ENCODE data around the gene CLOCK. TPM values are rescaled to one million over a fixed set of nuclear protein-coding genes. Genes with fewer than 3 reads are reported as not detected.

The CLOCK gene
- total and polyA plus RNA-seq, 2 of the 13 experiments (the other 11 are each of a cell fraction or from before 2014, with no cell fraction given), result 8.8 to 13.5 TPM

- peak; percentile 88 for TF ChIP-seq ZNF639 (CRISPR knock-in tag; conservative IDR thresholded peaks at IDR 0.05)
- no peak for TF ChIP-seq GRHL1 (CRISPR knock-in tag; conservative IDR thresholded peaks at IDR 0.05)
- TF ChIP-seq ZNF800 (CRISPR knock-in tag; IDR thresholded peaks at IDR 0.05), result peak; percentile 68; the same call in 1 of the 2 replicates
- peak; percentile 47; the same call in 1 of the 2 replicates for TF ChIP-seq FOXJ3 (CRISPR knock-in tag; IDR thresholded peaks at IDR 0.05; ENCODE audit: borderline replicate concordance)
- TF ChIP-seq BRD4 (CRISPR knock-in tag; IDR thresholded peaks at IDR 0.05), result no peak
- no peak for TF ChIP-seq SMYD3 (CRISPR knock-in tag; IDR thresholded peaks at IDR 0.05)
- 0 out of 2 replicates have a peak, but pooled peaks have one; percentile 51 for TF ChIP-seq HOXD1 (CRISPR knock-in tag; IDR thresholded peaks at IDR 0.05)
- no peak for TF ChIP-seq ZNF317 (CRISPR knock-in tag; IDR thresholded peaks at IDR 0.05)
- 0 out of 2 replicates have a peak, but pooled peaks have one; percentile 13 for TF ChIP-seq MAX (IDR thresholded peaks at IDR 0.05)
- TF ChIP-seq RAD21 (CRISPR knock-in tag; IDR thresholded peaks at IDR 0.05), result peak; percentile 61; the same call in 1 of the 2 replicates
- TF ChIP-seq ZNF670 (CRISPR knock-in tag; IDR thresholded peaks at IDR 0.05; ENCODE audit: borderline replicate concordance), result peak; percentile 78
- TF ChIP-seq AGO2 (optimal IDR thresholded peaks at IDR 0.05; ENCODE audit: low read depth, low read length), result peak; percentile 60
- peak; percentile 53; the same call in 1 of the 2 replicates for TF ChIP-seq HMG20B (CRISPR knock-in tag; conservative IDR thresholded peaks at IDR 0.05)
- TF ChIP-seq NR2F1 (CRISPR knock-in tag; IDR thresholded peaks at IDR 0.05), result no peak
- TF ChIP-seq HMGXB4 (CRISPR knock-in tag; IDR thresholded peaks at IDR 0.05; ENCODE audit: borderline replicate concordance in 1 of 2, low read depth in 1 of 2), result peak; percentile 68 to 72; a peak in 3 of 4 replicates
- peak; percentile 68 for TF ChIP-seq TAF1 (CRISPR knock-in tag; IDR thresholded peaks at IDR 0.05)
- peak; percentile 25; the same call in 1 of the 2 replicates for TF ChIP-seq ZNF563 (CRISPR knock-in tag; IDR thresholded peaks at IDR 0.05)
- peak; percentile 66 for TF ChIP-seq DMAP1 (CRISPR knock-in tag; IDR thresholded peaks at IDR 0.05)
- TF ChIP-seq POLR2AphosphoS5 (IDR thresholded peaks at IDR 0.05; ENCODE audit: low read depth, low read length), result peak; percentile 52
Measured at GRCh38 chr4:55546756-55547465, at the start of gene CLOCK (continued).
